Measurements from ENCODE around the gene POU2F3.

The POU2F3 gene

GRCh38 chr11:120227228-120227852, 12.6 kb upstream of the POU2F3 start:
- TF ChIP-seq MAX (IDR thresholded peaks at IDR 0.05), result no peak
- no peak for TF ChIP-seq TCF12 (IDR thresholded peaks at IDR 0.05; ENCODE audit: low read depth)
- no peak for TF ChIP-seq TAF1 (IDR thresholded peaks at IDR 0.05; ENCODE audit: low read depth)
- TF ChIP-seq RAD21 (IDR thresholded peaks at IDR 0.05; ENCODE audit: low read depth), result no peak
- no peak for TF ChIP-seq ZBTB7A (IDR thresholded peaks at IDR 0.05; ENCODE audit: low read depth)
- no peak for TF ChIP-seq CREB1 (IDR thresholded peaks at IDR 0.05; ENCODE audit: low read depth)

GRCh38 chr11:120228794-120229384, 11.1 kb upstream of the POU2F3 start:
- TF ChIP-seq CREB1 (IDR thresholded peaks at IDR 0.05; ENCODE audit: low read depth), result no peak
- TF ChIP-seq RAD21 (IDR thresholded peaks at IDR 0.05; ENCODE audit: low read depth), result no peak
- no peak for TF ChIP-seq USF1 (IDR thresholded peaks at IDR 0.05)
- TF ChIP-seq YY1 (IDR thresholded peaks at IDR 0.05; ENCODE audit: low read depth), result no peak
- no peak for TF ChIP-seq REST (IDR thresholded peaks at IDR 0.05; ENCODE audit: low read depth)
- no peak for TF ChIP-seq FOXM1 (IDR thresholded peaks at IDR 0.05; ENCODE audit: borderline replicate concordance, low read depth)
- TF ChIP-seq MAX (IDR thresholded peaks at IDR 0.05), result no peak

GRCh38 chr11:120229451-120230424, 10.2 kb upstream of the POU2F3 start:
- peak; percentile 67 for TF ChIP-seq RAD21 (IDR thresholded peaks at IDR 0.05; ENCODE audit: low read depth)
- no peak for TF ChIP-seq EP300 (IDR thresholded peaks at IDR 0.05; ENCODE audit: borderline replicate concordance)

GRCh38 chr11:120230433-120231071, 9.4 kb upstream of the POU2F3 start:
- TF ChIP-seq CREB1 (IDR thresholded peaks at IDR 0.05; ENCODE audit: low read depth), result no peak

- TF ChIP-seq FOXM1 (IDR thresholded peaks at IDR 0.05; ENCODE audit: borderline replicate concordance, low read depth), result no peak
- no peak for TF ChIP-seq TEAD4 (IDR thresholded peaks at IDR 0.05)
- TF ChIP-seq RAD21 (IDR thresholded peaks at IDR 0.05; ENCODE audit: low read depth), result no peak
- TF ChIP-seq MAX (IDR thresholded peaks at IDR 0.05), result no peak
- no peak for TF ChIP-seq CEBPB (IDR thresholded peaks at IDR 0.05)
- no peak for TF ChIP-seq USF1 (IDR thresholded peaks at IDR 0.05)
- TF ChIP-seq REST (IDR thresholded peaks at IDR 0.05; ENCODE audit: low read depth), result no peak
- TF ChIP-seq TAF1 (IDR thresholded peaks at IDR 0.05; ENCODE audit: low read depth), result no peak
- TF ChIP-seq EP300 (IDR thresholded peaks at IDR 0.05; ENCODE audit: borderline replicate concordance), result no peak
Observed at GRCh38 chr11:120231963-120232362, 8.0 kb upstream of the POU2F3 start.
